Measurements from ENCODE around the gene IFRD2.

The IFRD2 gene, protein sequence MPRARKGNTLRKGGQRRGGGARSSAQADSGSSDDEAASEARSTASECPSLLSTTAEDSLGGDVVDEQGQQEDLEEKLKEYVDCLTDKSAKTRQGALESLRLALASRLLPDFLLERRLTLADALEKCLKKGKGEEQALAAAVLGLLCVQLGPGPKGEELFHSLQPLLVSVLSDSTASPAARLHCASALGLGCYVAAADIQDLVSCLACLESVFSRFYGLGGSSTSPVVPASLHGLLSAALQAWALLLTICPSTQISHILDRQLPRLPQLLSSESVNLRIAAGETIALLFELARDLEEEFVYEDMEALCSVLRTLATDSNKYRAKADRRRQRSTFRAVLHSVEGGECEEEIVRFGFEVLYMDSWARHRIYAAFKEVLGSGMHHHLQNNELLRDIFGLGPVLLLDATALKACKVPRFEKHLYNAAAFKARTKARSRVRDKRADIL

GRCh38 chr3:50292159-50293078, at the start of gene IFRD2:
IFRD2 (minus strand) TSS chr3:50292429; CDS start chr3:50292274, 155 bp downstream.
- peak; percentile 94 for DNase-seq (ENCODE audit: low read depth, low spot score)

DNA sequence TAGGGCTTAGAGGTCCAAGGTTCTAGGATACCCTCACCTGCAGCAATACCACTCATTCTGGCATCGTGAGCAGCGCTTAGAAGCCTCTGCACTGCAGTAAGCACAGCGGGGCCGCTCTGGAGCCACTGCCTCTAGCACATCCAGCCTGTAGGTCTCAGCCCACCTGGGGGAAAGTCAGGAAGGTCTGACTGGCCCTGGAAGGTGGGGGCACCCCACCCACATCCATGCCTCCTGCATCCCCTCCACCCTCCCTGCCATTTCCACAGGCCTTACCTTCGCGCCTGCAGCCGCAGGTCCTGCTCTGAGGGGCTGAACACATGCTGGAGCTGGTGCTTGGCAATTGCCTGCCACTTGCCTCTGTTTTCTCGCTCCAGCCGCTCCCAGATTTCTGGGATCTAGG, 49.3 kb upstream of the IFRD2 start:
- no peak for DNase-seq (ENCODE audit: low read depth, low spot score)

- DNase-seq (ENCODE audit: low read depth, low spot score): no peak
These were observed 48.5 kb upstream of the IFRD2 start, which contains the start of gene RASSF1 for GRCh38 chr3:50340448-50341329. RASSF1 (minus strand) TSS chr3:50340836; CDS start chr3:50340805, 31 bp downstream.

DNA sequence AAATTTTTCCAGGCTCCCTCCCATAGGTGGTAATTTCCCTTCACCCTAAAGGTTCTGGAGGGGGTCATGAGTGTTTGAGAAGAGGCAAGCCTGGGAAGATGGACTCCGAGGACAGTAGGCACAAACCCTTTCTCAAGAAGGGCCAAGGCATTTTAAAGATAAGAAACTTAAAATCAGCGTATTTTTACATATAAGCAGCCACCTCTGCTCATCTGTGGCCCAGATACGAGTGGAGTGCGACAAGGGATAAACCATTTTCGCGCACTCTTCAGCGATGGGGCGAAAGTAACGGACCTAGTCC, 47.9 kb upstream of the IFRD2 start:
- DNase-seq (ENCODE audit: low read depth, low spot score): no peak

DNA sequence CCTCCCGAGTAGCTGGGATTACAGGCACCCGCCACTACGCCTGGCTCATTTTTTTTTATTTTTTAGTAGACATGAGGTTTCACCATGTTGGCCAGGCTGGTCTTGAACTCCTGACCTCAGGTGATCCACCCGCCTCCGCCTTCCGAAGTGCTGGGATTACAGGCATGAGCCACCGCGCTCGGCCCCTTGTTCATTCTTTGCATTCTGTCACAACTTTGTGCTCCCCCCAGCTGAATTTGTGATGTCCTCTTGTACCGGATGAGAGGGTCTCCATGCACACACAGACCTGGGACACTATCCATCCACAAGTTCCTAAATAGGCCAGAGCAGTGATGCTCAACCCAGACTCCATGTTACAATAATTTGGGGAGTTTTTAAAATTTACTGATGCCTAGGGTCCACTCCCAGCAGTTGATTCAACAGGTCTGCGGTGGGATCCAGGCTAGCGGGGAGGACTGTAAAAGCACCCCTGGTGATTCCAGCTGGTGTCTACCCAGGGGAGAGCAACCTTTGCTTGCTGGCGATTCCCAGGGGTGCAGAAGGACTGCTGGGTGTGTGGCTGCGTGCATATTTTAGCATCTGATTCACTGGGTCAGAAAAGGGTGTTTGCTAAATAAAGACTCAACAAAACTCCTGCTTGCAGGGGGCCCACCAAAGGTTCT, 47.4 kb upstream of the IFRD2 start:
- DNase-seq (ENCODE audit: low read depth, low spot score): no peak

- no peak for DNase-seq (ENCODE audit: low read depth, low spot score)
These were observed 46.7 kb upstream of the IFRD2 start for GRCh38 chr3:50338965-50339364.

- DNase-seq (ENCODE audit: low read depth, low spot score): peak; percentile 98
These were observed 45.1 kb upstream of the IFRD2 start for GRCh38 chr3:50337175-50337861.

GRCh38 chr3:50336452-50337174, 44.4 kb upstream of the IFRD2 start:
- DNase-seq (ENCODE audit: low read depth, low spot score): no peak

DNA sequence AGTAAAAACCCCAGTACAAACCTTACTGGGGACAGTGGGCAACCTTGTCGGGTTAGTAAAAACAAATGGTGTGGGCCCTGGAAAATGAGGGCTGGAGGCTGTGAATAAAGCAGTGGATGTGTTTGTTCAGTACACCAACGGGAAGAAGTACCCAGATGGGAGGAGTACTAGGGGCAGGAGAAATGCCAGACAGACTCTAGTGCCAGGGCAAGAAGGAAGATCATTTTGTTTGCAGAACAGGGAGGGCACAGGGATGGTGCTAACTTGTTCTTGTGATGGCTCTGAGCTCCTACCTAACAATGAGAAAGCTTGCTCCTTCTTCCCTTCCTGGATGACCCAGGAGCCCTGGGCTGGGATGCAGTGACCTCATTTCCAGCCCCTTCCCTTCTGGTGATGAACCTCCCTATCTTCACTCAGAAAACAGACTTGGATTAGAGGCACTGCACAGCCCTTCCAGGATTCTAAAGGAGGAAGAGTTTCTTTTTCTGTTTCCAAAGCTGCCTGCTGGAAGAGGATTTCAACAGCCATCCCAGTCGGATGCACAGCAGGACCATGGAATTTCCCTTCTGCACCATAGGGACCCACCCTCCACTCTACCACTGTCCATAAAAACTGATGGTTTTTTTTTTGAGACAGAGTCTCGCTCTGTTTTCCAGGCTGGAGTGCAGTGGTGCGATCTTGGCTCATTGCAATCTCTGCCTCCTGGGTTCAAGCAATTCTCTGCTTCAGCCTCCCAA, 42.3 kb upstream of the IFRD2 start:
- DNase-seq (ENCODE audit: low read depth, low spot score): no peak

DNA sequence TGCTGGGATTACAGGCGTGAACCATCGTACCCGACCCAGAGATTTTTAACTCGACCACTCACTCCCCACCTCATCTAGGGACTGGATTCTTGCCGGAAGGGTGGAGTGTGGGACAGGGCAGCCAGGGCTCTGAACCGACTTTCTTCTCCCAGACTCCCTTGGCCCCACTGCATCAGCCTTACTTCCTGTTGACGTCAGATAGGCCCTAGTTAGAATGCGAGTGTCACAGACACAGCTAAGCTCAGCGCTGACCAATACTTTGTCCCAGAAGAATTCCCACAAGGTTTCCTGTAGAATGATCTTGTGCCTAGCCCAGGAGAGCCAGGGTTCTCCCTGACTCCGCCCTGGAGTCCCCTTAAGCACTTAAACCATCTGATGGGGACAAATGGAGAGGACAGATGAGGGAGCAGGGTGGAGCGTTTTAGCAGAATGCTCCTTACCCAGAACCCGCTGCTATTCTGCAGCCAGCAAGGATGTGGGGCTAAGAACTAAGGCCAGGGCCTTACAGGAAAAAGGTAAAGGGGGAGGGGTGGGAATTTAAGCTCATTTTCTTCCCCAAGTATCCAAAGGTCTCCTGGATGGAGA, 41.6 kb upstream of the IFRD2 start:
- DNase-seq (ENCODE audit: low read depth, low spot score): no peak

GRCh38 chr3:50331364-50331907, 39.2 kb upstream of the IFRD2 start:
- no peak for DNase-seq (ENCODE audit: low read depth, low spot score)

DNA sequence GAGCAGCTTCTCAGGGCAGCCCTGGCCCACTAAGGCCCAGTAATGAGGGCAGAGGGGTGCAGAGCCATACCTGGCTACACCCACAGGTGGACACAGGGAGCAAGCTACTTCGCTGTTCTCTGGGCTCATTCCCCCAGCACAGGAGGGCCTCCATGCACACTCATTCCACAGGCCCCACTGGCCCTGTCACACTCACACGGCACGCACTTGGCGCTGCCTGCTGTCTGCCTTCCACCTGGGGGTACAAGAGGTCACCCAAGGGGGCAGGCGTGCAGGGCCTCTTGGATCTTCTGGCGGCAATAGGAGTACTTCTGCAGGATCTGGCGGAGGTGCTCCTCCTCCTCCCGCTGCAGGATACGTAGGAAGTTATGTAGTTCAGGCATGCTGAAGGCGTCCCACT, 38.1 kb upstream of the IFRD2 start:
- DNase-seq (ENCODE audit: low read depth, low spot score): no peak

- peak; percentile 94 for DNase-seq (ENCODE audit: low read depth, low spot score)
These were observed 35.9 kb upstream of the IFRD2 start, which contains the start of gene TUSC2 for GRCh38 chr3:50327943-50328691. TUSC2 (minus strand) TSS chr3:50328223; CDS start chr3:50328099, 124 bp downstream.

DNA sequence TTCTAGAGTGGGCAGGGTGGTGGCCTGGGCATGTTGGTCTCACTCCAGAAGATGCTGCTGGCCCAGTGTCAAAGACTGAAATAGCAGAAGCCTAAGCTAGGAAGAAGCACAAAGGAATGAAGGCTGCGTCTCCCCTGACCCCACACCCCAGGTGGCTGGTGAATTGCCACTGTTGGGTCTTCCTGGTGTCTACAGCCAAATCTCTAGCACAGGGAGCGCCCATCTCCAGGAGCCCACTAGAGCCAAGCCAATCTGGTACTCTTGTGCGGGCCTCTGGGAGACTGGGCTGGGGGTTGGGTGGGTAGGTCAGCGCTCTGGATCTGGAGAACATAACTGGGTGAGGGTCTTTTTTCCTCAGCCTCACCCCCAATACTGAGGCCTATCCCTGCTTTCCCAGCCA, 34.9 kb upstream of the IFRD2 start:
- DNase-seq (ENCODE audit: low read depth, low spot score): no peak

- DNase-seq (ENCODE audit: low read depth, low spot score): no peak
These were observed 33.9 kb upstream of the IFRD2 start for GRCh38 chr3:50326182-50326541.

DNA sequence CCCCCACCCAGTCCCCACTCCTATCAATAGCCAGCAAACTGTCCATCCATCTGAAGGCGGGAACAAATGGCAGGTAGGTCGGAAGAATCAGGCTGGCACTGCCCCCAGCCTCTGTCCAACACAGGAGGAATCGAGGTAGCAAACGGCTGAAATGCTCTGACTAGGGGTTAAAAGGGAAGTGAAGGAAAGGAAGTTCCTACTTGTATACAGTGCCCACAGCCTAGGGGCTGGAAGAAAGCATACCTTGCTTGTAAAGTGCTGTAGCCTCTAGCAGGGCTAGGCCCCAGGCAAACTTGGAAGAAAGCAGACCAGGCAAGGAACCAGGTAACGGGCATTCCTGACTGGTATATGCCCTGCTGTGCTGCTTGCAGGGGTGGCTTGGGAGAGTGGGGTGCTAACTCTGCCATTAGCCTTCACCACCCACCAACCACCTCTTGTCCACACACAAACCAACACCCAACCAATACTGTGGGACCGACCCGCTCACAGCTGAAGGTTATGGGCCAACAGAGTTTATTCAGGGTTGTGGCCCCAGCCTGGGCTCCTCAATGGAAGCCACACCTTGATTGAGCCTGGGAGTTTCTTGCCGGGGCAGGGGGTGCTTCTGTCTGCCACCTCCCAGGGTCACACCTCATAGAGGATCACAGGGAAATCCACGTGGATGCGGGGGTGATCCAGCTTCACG, 33.4 kb upstream of the IFRD2 start:
- DNase-seq (ENCODE audit: low read depth, low spot score): no peak

DNA sequence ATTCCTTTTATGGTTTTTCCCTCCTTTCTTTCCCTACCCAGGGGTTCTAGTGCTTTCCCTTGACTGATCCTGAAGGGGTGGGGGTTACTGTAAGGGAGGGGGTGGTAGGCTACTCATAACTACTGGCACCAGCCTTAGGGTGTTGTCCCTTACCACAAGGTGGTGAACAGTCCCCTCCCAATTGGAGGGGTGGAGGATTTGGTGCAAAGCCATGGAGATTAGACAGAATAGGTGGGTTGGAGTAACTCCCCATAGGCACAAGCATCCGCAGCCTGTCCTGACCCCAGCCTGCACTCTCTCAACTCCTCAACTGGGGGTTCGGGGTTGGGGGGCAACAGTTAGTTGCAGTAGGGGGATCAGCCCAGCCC, 32.9 kb upstream of the IFRD2 start:
- DNase-seq (ENCODE audit: low read depth, low spot score): no peak

All from smooth muscle cell of the brain vasculature (primary cell).